Upper lobe of left lung (tissue), 6 donors: ENCODE measurements around the gene GATAD2A. TPM values are rescaled to one million over a fixed set of nuclear protein-coding genes. Genes with fewer than 3 reads are reported as not detected.

ENCODE experiments used
- ATAC-seq, 2 donors: fragments of 200-7000 bp; cut with Tn5 transposase; one replicate each; pipeline ENCODE4 v1.9.1; 2022; ENCODE audit warnings: mild to moderate bottlenecking in 2 of 2, moderate library complexity in 2 of 2; ENCODE audit not compliant: low FRiP score in 2 of 2
- DNase-seq, 2 donors: peaks; one replicate each; pipeline ENCODE4 v3.0.0-alpha.2; 2019 to 2020
- H3K27ac ChIP-seq, 4 donors: fragments of 200-600 bp; sonication (generic); one replicate each; pipeline ENCODE4 v1.5.1; 2016 to 2019
- H3K27me3 ChIP-seq, 4 donors: fragments of 200-600 bp; sonication (generic); one replicate each; pipeline ENCODE4 v1.5.1; 2017 to 2019
- H3K36me3 ChIP-seq, 4 donors: fragments of 200-600 bp; sonication (generic); one replicate each; pipeline ENCODE4 v1.5.1; 2016 to 2019
- H3K4me1 ChIP-seq, 4 donors: fragments of 200-600 bp; sonication (generic); one replicate each; pipeline ENCODE4 v1.5.1; 2018 to 2019
- H3K4me3 ChIP-seq, 4 donors: fragments of 200-600 bp; sonication (generic); one replicate each; pipeline ENCODE4 v1.5.1; 2017 to 2019; ENCODE audit warnings: mild to moderate bottlenecking in 2 of 4, moderate library complexity in 1 of 4
- H3K9me3 ChIP-seq, 4 donors: fragments of 200-600 bp; sonication (generic); one replicate each; pipeline ENCODE4 v1.5.1; 2018 to 2019
- CTCF ChIP-seq, 6 experiments: fragments of 450-650 bp in 4 of 6; fragments of 200-600 bp in 2 of 6; sonication (generic) in 2 of 6; IDR thresholded peaks; one replicate each; pipeline ENCODE4 v1.5.1; 2016 to 2019; ENCODE audit warnings: antibody characterized with exemption in 6 of 6
- EP300 ChIP-seq, 4 donors: sonication (generic); formaldehyde crosslinking; IDR thresholded peaks; one replicate each; pipeline ENCODE4 v1.5.1; 2017; ENCODE audit warnings: antibody characterized with exemption in 4 of 4, control low read depth in 2 of 4
- POLR2A ChIP-seq, 4 donors: fragments of 450-650 bp; IDR thresholded peaks; one replicate each; pipeline ENCODE4 v1.5.1; 2016 to 2017; ENCODE audit warnings: antibody characterized with exemption in 4 of 4, mild to moderate bottlenecking in 2 of 4
- POLR2AphosphoS5 ChIP-seq, 2 donors: sonication (generic); formaldehyde crosslinking; IDR thresholded peaks; one replicate each; pipeline ENCODE4 v1.5.1; 2017; ENCODE audit warnings: antibody characterized with exemption in 2 of 2
- WGBS, 2 donors: methylation state at CpG; one replicate each; pipeline ENCODE4 v1.1.5; 2017 to 2018; 5-methylcytosine and 5-hydroxymethylcytosine counted together
- total RNA-seq, 6 donors: library from RNA; depleted of rRNA in 4 of 6; stranded (reverse); fragments of >200 nt in 4 of 6; gene quantifications; one replicate each; pipeline versions ENCODE4 v1.1.0 to v1.2.1, GENCODE V29; 2016 to 2021
- donor health status: DM: no; HTN: no; CAD: no; lungs with moderate emphysema.
- donor health status: DM: no; HTN: yes; CAD: no; lungs with severe emphysema.

The GATAD2A gene
- total RNA-seq, 6 donors from 2014 or later, result 60.8 to 182 (median 88.0) TPM

- H3K27me3 ChIP-seq, result no peaks in the 10 kb centered on the region
- no peaks in the 10 kb centered on the region for H3K9me3 ChIP-seq
- H3K27ac ChIP-seq, result peak overlapping the region in 1 of 4 donors; percentile 49
- ATAC-seq (peak in 1 of 2 donors; percentile 83), DNase-seq (no peak)
- TF ChIP-seq POLR2A (IDR thresholded peaks at IDR 0.05) (no peak), CTCF (IDR thresholded peaks at IDR 0.05) (no peak), EP300 (IDR thresholded peaks at IDR 0.05) (no peak), POLR2AphosphoS5 (IDR thresholded peaks at IDR 0.05) (no peak)
- H3K4me1 ChIP-seq, result peaks cover 12 to 44% (median 25%) of the 10 kb centered on the region in 4 donors
- no peak overlapping the region for H3K4me3 ChIP-seq
- 35 to 70% methylated on average over 7 to 8 of the region's 8 CpGs for WGBS, 2 donors
- peaks cover 0 to 3% (median 1%) of the 10 kb centered on the region in 4 donors for H3K36me3 ChIP-seq
Measured at GRCh38 chr19:19434483-19435045, 29.1 kb downstream of the GATAD2A start.

DNA sequence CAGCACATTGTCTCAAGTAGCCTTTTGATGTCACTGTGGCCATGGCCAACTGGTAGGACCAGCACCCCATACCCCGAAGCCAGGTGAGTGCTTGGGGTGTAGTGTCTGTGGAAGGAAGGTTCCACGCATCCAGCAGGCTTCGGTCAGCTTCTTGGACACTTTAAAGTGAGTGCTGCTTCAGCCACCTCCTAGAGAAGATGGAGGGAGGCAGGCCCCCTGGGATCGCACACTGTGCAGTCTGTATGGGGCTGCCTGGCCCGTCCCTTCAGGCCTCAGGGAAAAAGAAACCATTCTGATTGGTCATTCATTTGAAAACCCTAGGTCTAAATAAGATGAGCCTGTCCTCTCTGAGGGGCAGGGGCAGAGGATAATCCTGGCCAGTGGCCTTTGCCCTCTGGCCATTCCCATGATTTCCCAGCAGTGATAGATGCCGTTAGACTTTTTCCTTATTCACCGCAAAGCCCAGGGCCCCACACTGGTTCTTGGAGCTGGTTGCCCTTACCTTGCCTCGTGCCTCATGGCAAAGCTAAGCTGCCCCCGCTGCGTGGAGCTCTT is 30.7 kb downstream of the GATAD2A start:
- Histone ChIP-seq H3K4me1 (peaks cover 12 to 37% (median 21%) of the 10 kb centered on the region in 4 donors), H3K36me3 (peaks cover 0 to 3% (median 1%) of the 10 kb centered on the region in 4 donors), H3K4me3 (no peak overlapping the region), H3K27me3 (no peaks in the 10 kb centered on the region), H3K9me3 (no peaks in the 10 kb centered on the region), H3K27ac (no peak overlapping the region)
- no peak for TF ChIP-seq CTCF (IDR thresholded peaks at IDR 0.05)
- no peak for TF ChIP-seq EP300 (IDR thresholded peaks at IDR 0.05)
- ATAC-seq (no peak), DNase-seq (no peak)
- WGBS, 2 donors, result 95 to 96% methylated on average over 10 of the region's 10 CpGs

DNA sequence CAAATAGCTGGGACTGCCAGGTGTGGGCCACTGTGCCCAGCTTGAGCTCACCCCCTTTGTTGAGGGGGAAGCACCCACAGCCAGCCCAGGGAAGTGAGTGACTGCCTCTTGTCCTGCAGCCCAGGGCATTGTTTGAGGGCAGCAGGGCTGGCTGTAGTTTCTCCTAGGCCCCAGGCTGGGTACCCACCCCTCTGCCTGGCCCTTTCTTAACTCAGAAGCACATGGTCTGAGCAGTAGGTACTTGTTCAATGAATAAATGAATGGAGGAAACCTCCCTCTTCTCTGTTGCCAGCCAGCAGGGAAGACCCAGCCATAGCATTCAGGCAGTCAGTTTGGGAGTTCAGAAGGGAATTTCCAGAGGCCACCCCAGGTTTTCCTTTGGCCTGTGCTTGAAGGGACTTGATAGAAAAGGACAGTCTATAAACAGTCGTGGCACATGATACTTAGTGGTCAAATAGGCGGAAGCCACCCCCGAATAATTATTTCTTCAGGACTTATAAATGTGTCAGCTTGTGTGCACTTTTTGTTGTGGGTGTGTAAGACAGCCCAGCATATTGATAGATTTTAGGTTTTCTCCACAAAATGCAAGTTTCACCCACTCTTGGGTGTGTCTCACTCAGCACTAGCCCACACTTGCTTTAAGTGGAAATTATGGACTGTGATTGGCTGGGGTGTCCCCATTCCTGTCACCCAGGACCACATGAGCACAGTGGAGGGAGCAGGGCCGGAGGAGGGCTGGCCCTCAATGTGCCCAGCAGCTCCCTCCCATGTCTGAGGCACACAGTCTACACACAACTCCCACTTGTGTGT is 33.1 kb downstream of the GATAD2A start:
- WGBS, 2 donors, result 74% methylated on average over 4 of the region's 4 CpGs
- TF ChIP-seq POLR2AphosphoS5 (IDR thresholded peaks at IDR 0.05) (no peak), CTCF (IDR thresholded peaks at IDR 0.05) (no peak), EP300 (IDR thresholded peaks at IDR 0.05) (no peak), POLR2A (IDR thresholded peaks at IDR 0.05) (no peak)
- no peak for DNase-seq
- H3K27me3 ChIP-seq, result no peaks in the 10 kb centered on the region
- H3K4me3 ChIP-seq, result no peak overlapping the region
- H3K27ac ChIP-seq, result no peak overlapping the region
- no peak for ATAC-seq
- H3K9me3 ChIP-seq, result no peaks in the 10 kb centered on the region
- H3K4me1 ChIP-seq, result peaks cover 12 to 27% (median 18%) of the 10 kb centered on the region in 4 donors
- H3K36me3 ChIP-seq, result peaks cover 0 to 3% (median 1%) of the 10 kb centered on the region in 4 donors

DNA sequence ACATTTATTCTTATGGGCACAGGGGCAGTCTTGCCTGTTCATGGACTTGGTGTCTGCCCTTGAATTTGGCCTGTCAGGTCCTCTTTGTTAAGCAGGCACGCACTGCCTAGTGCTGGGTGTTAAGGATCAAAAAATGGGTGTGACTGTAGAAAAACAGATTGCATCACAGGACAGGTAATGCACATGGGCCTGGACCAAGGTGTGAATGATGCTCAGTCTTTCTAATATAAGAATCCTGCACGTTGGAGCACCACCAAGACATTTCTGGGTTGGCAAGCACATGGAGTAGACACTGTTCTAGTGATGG is 33.7 kb downstream of the GATAD2A start:
- Histone ChIP-seq H3K27me3 (no peaks in the 10 kb centered on the region), H3K4me1 (peaks cover 9 to 27% (median 15%) of the 10 kb centered on the region in 4 donors), H3K4me3 (no peak overlapping the region), H3K27ac (no peak overlapping the region), H3K9me3 (no peaks in the 10 kb centered on the region), H3K36me3 (peaks cover 0 to 3% (median 1%) of the 10 kb centered on the region in 4 donors)
- ATAC-seq, result no peak
- WGBS, 2 donors, result 86 to 91% methylated on average over 2 of the region's 2 CpGs
- no peak for DNase-seq
- TF ChIP-seq CTCF (IDR thresholded peaks at IDR 0.05), result no peak
- TF ChIP-seq EP300 (IDR thresholded peaks at IDR 0.05), result no peak
- TF ChIP-seq POLR2AphosphoS5 (IDR thresholded peaks at IDR 0.05), result no peak
- TF ChIP-seq POLR2A (IDR thresholded peaks at IDR 0.05), result no peak
